NCI-H446 treated with DMSO at 0.1 percent for 48 hours (cell line): Measurements from ENCODE around the gene CSNK1G2.

ENCODE experiments used
- DNase-seq: peaks from one replicate; lab custom pipeline; 2025; lab: John Stamatoyannopoulos, UW

Gene CSNK1G2

DNA sequence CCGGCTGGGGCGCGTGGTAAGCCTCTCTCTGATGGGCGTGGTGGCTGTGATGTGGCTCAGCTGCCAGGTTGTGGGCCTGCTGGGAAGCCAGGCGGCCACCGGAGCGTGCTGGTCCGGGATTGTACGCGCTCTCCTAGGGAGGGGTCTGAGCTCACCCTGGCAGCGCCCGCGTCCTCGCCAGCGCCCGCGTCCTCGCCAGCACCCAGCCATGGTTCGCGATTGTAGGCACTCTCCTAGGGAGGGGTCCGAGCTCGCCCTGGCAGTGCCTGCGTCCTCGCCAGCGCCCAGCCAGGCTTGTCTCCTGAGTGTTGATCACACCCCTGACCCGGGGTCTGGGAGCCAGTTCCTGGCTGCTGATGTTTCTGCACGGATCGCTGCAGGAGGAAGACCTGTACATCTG lies 22.0 kb upstream of the CSNK1G2 start:
- no peak for DNase-seq

DNA sequence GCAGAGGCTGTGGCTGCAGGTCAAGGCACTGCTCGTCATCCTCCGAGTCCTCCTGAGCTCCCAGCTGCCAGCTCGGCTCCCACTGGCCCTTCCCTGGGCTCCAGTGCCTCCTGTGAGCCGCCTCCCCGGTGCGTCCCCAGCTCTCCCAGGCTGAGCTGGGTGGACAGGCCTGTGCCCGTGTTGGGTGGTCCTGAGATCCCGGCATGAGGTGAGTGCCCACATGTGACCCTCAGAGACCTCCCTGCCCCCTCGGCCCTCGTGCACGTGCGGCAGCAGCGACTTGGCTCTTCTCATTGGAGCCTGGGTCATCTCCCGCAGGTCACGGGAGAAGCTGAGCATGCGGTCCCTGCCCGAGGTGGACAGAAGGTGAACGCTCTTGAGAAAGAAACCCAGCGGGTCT lies 20.3 kb upstream of the CSNK1G2 start:
- DNase-seq: no peak

DNA sequence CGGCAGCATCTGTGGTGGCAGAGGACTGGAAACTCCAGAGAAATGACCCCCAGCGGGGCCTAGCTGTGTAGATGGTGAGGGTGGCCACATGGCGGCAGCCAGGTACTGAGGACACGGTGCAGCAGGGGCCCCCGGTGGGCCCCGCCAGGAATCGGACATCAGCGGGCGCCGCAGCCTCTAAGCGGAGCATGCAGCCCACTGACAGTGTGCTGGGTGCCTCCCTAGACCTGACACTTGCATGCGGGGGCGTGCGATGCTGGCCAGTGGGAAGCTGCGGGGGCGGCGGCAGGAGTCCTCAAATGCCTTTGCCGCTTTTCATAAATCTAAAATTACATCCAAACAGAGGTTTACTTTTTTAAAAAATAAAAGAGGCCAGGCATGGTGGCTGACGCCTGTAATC lies 19.6 kb upstream of the CSNK1G2 start:
- no peak for DNase-seq

GRCh38 chr19:1921825-1922224 lies 19.1 kb upstream of the CSNK1G2 start:
- DNase-seq: no peak

- no peak for DNase-seq
Observed at GRCh38 chr19:1922803-1923202, 18.2 kb upstream of the CSNK1G2 start.

- no peak for DNase-seq
Observed at GRCh38 chr19:1923319-1923718, 17.7 kb upstream of the CSNK1G2 start.

GRCh38 chr19:1924320-1924961 lies 16.5 kb upstream of the CSNK1G2 start:
- no peak for DNase-seq

- DNase-seq: no peak
Observed at GRCh38 chr19:1925544-1925943, 15.4 kb upstream of the CSNK1G2 start.

GRCh38 chr19:1929021-1929742 lies 11.8 kb upstream of the CSNK1G2 start:
- peak; percentile 21 for DNase-seq

DNA sequence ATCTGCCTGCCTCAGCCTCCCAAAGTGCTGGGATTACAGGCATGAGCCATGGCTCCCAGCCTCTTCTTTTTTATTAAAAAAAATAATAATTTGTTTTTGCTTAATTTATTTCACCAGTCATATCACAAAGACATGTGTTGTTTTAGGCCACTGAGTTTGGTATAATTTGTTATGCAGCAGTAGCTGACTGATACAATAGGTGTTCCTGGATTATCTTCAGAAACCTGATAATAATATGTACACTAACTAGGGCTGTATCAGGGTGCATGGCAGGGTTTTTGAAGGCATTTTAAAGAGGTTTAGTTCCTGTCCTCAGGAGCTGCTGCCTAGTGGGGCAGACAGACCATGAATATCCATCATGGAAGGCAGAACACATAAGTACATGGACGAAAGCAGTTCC lies 9.5 kb upstream of the CSNK1G2 start:
- DNase-seq: no peak

DNA sequence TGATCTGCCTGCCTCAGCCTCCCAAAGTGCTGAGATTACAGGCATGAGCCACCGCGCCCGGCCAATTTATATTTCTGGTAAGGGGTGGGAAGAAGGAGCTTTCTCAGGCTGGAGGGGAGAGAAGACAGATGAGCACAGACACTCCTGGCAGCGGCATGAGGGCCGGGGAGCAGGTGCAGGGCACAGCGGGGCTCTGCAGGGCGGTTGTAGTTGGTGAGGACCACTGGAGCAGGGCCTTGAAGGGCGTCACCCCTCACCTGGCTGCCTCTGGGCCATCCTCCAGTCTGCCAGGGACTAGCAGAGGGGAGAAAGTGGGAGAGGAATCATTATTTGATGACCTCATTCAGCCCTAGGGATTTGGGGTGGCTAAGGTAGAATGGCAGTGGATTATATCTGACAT lies 8.6 kb upstream of the CSNK1G2 start:
- no peak for DNase-seq

- DNase-seq: no peak
Observed at GRCh38 chr19:1933244-1933643, 7.7 kb upstream of the CSNK1G2 start.

DNA sequence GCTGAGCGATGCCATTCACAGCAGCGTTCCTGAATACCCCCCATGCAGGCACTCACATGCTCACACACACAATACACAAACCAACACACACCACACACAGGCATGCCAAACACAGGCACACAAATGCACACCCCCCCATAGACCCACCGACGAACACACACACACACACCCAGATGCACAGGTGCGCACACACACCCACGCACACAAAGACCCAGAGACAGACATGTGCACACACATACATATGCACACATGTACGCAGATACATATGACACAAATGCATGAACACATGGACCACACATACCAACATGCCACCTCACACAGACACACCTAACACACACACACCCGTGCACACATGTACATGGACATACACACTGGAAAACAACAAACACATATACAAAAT lies 7.0 kb upstream of the CSNK1G2 start:
- no peak for DNase-seq

DNA sequence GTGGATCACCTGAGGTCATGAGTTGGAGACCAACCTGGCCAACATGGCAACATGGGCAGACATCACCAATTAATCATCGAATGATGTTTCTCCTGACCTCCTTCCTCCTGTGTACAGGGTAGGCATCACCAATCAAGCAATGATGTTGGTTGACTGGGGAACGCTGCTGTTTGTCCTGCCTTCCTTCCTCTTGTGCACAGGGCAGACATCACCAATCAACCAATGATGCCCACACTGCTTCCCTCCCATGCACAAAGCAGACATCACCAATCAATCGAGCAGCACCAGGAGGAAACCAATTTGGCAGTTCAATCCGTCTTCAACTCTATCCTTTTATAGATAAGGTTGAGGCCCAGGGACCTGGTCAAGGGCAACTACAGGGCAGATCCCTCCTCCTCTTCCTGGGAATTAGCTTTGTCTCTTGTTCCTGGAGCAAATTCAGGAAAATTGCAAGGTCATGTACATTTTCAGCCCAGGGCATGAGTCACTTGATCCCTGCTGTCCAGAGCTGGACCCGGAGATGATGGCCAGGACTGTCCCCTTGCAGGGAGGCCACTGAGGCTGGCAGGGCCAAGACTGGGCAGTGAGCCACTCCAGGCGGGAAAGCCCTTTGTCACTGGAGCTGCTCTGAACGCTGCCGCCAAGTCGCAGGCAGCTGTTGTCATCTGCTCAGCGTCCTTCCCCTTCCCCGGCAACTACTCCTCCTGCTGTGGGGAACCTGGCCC lies 5.3 kb upstream of the CSNK1G2 start:
- no peak for DNase-seq

- no peak for DNase-seq
Observed at GRCh38 chr19:1936430-1936829, 4.5 kb upstream of the CSNK1G2 start.

- DNase-seq: no peak
Observed at GRCh38 chr19:1936916-1937610, 3.9 kb upstream of the CSNK1G2 start.

GRCh38 chr19:1938071-1938470 lies 2.9 kb upstream of the CSNK1G2 start:
- DNase-seq: no peak

GRCh38 chr19:1942078-1942933 lies 1.3 kb downstream of the CSNK1G2 start:
- DNase-seq: no peak

- no peak for DNase-seq
Observed at GRCh38 chr19:1942934-1943555, 2.1 kb downstream of the CSNK1G2 start.

DNA sequence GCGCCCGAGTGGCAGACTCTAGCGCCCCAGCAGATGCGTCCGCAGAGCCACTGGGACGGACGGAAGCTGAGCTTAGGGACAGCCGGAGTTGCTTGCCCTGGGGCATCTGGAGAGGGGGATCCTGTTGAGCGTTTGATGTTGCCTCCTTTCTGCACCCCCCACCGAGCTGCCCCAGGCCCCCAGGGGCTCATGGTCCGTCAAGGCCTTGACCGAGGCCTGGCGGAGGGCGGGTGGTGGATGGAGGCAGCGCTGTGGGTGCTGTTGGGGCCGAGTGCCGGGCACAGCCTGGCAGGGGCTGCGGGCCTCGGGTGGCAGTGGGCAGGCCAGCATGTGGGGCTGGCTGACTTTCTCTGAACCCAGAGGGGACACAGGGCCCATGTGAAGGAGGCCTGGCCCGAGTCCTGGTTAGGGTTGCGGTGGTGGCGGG lies 2.7 kb downstream of the CSNK1G2 start:
- DNase-seq: no peak
